GM18520 (cell line): ENCODE data around the gene PCDHA7.
"Not testable (repeated sequence)": the region's sequence is repeated elsewhere in the genome, so short reads cannot be mapped to it uniquely, and the experiment has no call there.

Experiments used
- ATAC-seq: cut with Tn5 transposase; IDR thresholded peaks from one replicate; pipeline ENCODE4 v1.9.1; 2021; ENCODE audit not compliant: unreplicated experiment

The PCDHA7 gene

GRCh38 chr5:140862441-140863295, 28.6 kb downstream of the PCDHA7 start:
- no peak for ATAC-seq

- no peak for ATAC-seq
These were observed 34.9 kb downstream of the PCDHA7 start, which contains the start of gene PCDHA11 for GRCh38 chr5:140868721-140869554. TSS of gene PCDHA11 (plus strand) at chr5:140868957. CDS start at chr5:140869104, 147 bp downstream.

DNA sequence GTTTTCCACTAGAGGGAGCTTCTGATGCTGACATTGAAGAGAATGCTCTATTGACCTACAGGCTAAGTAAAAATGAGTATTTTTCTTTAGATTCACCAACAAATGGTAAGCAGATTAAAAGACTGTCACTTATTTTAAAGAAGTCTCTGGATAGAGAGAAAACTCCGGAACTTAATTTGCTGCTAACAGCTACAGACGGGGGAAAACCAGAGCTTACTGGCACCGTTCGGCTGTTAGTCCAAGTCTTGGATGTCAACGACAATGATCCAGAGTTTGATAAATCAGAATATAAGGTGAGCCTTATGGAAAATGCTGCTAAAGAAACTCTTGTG, 35.5 kb downstream of the PCDHA7 start:
- ATAC-seq: no peak

GRCh38 chr5:140870221-140871201, 36.4 kb downstream of the PCDHA7 start:
- ATAC-seq: no peak

GRCh38 chr5:140875085-140876065, 41.3 kb downstream of the PCDHA7 start, which contains the start of gene PCDHA12:
TSS of gene PCDHA12 (plus strand) at chr5:140875308. CDS start at chr5:140875473, 165 bp downstream.
- no peak for ATAC-seq

DNA sequence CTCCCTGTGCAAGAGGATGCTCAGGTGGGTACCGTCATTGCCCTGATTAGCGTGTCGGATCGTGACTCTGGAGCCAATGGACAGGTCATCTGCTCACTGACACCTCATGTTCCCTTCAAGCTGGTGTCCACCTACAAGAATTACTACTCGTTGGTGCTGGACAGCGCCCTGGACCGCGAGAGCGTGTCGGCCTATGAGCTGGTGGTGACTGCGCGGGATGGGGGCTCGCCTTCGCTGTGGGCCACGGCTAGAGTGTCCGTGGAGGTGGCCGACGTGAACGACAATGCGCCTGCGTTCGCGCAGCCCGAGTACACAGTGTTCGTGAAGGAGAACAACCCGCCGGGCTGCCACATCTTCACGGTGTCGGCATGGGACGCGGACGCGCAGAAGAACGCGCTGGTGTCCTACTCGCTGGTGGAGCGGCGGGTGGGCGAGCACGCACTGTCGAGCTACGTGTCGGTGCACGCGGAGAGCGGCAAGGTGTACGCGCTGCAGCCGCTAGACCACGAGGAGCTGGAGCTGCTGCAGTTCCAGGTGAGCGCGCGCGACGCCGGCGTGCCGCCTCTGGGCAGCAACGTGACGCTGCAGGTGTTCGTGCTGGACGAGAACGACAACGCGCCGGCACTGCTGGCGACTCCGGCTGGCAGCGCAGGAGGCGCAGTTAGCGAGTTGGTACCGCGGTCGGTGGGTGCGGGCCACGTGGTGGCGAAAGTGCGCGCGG, 42.6 kb downstream of the PCDHA7 start:
- ATAC-seq: not testable (repeated sequence)

DNA sequence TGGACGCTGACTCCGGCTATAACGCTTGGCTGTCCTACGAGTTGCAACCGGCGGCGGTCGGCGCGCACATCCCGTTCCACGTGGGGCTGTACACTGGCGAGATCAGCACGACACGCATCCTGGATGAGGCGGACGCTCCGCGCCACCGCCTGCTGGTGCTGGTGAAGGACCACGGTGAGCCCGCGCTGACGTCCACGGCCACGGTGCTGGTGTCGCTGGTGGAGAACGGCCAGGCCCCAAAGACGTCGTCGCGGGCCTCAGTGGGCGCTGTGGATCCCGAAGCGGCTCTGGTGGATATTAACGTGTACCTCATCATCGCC, 43.2 kb downstream of the PCDHA7 start:
- no peak for ATAC-seq

DNA sequence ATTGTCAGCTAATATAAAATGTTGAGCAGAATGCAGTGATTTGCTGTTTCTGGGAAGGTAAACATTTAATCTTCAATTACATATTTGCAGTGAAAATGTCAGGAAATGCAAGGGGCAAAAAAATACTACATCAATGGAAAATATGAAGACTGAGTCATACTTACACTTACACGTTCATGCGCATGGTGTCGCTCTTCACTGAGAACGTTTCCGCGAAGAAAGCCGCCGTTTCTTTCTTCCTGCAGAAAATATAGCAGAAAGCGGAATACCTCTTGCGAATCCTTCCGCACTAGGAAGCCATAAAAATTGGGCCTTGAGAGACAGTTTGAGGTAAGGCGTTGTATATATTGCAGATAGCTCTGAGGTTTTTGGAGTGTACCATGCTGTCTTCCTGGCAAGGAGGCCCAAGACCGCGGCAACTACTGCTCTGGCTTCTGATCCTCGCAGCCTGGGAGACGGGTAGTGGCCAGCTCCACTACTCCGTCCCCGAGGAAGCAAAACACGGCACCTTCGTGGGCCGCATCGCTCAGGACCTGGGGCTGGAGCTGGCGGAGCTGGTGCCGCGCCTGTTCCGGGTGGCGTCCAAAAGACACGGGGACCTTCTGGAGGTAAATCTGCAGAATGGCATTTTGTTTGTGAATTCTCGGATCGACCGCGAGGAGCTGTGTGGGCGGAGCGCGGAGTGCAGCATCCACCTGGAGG, 48.0 kb downstream of the PCDHA7 start, which contains the start of gene PCDHA13:
PCDHA13 (plus strand) TSS at position 236 of the 702 bp plus-strand sequence; CDS start at position 381, 145 bp downstream.
- no peak for ATAC-seq

DNA sequence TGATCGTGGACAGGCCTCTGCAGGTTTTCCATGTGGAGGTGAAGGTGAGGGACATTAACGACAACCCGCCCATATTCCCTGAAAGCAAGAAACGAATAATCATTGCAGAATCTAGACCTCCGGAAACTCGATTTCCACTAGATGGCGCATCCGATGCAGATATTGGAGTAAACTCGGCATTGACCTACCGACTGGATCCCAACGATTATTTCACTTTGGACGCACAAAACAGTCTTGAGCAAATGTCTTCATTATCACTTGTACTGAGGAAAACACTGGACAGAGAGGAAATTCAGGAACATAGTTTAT, 48.5 kb downstream of the PCDHA7 start:
- ATAC-seq: no peak

GRCh38 chr5:140883373-140883772, 49.3 kb downstream of the PCDHA7 start:
- no peak for ATAC-seq

- no peak for ATAC-seq
These were observed 50.0 kb downstream of the PCDHA7 start for GRCh38 chr5:140883927-140884697.
